GM21737 (cell line): ENCODE measurements around the gene ZNF70.
A peak's percentile ranks its signal among the peaks of the same experiment; 100 is the strongest.
"Not testable (repeated sequence)": the region's sequence is repeated elsewhere in the genome, so short reads cannot be mapped to it uniquely, and the experiment has no call there.

Experiments
- ATAC-seq: cut with Tn5 transposase; IDR thresholded peaks from one replicate; pipeline ENCODE4 v1.9.1; 2021; ENCODE audit warnings: mild to moderate bottlenecking, moderate library complexity; ENCODE audit not compliant: unreplicated experiment

Gene ZNF70

GRCh38 chr22:23760056-23760455, 9.1 kb upstream of the ZNF70 start:
- ATAC-seq: no peak

GRCh38 chr22:23759566-23759965, 8.7 kb upstream of the ZNF70 start:
- ATAC-seq: no peak

- no peak for ATAC-seq
Measured at GRCh38 chr22:23756891-23757290, 6.0 kb upstream of the ZNF70 start.

GRCh38 chr22:23755711-23756110, 4.8 kb upstream of the ZNF70 start:
- no peak for ATAC-seq

GRCh38 chr22:23754980-23755636, 4.2 kb upstream of the ZNF70 start:
- ATAC-seq: no peak

- ATAC-seq: no peak
Measured at GRCh38 chr22:23754220-23754919, 3.5 kb upstream of the ZNF70 start, which contains the start of gene VPREB3. Gene VPREB3 (minus strand): TSS chr22:23754425. CDS start chr22:23754363, 62 bp downstream.

GRCh38 chr22:23753385-23753784, 2.5 kb upstream of the ZNF70 start:
- no peak for ATAC-seq

GRCh38 chr22:23752750-23753149, 1.8 kb upstream of the ZNF70 start:
- no peak for ATAC-seq

GRCh38 chr22:23752090-23752691, 1.3 kb upstream of the ZNF70 start:
- no peak for ATAC-seq

GRCh38 chr22:23751441-23751996, 607 bp upstream of the ZNF70 start:
- peak; percentile 10 for ATAC-seq

- ATAC-seq: no peak
Measured at GRCh38 chr22:23750367-23750713, 572 bp downstream of the ZNF70 start.

- no peak for ATAC-seq
Measured at GRCh38 chr22:23749841-23750301, 1.0 kb downstream of the ZNF70 start.

- no peak for ATAC-seq
Measured at GRCh38 chr22:23745791-23746190, 5.1 kb downstream of the ZNF70 start.

- ATAC-seq: no peak
Measured at GRCh38 chr22:23744485-23744884, 6.4 kb downstream of the ZNF70 start.

- no peak for ATAC-seq
Measured at GRCh38 chr22:23744001-23744400, 6.9 kb downstream of the ZNF70 start.

- ATAC-seq: no peak
Measured at GRCh38 chr22:23743303-23743705, 7.6 kb downstream of the ZNF70 start.

- no peak for ATAC-seq
Measured at GRCh38 chr22:23742505-23743264, 8.2 kb downstream of the ZNF70 start.

- no peak for ATAC-seq
Measured at GRCh38 chr22:23737696-23738095, 13.2 kb downstream of the ZNF70 start.

GRCh38 chr22:23728108-23728507, 22.8 kb downstream of the ZNF70 start:
- ATAC-seq: not testable (repeated sequence)

- ATAC-seq: no peak
Measured at GRCh38 chr22:23722724-23723123, 28.2 kb downstream of the ZNF70 start.

GRCh38 chr22:23722160-23722559, 28.8 kb downstream of the ZNF70 start:
- no peak for ATAC-seq
